ENCODE data around the gene GNL3. TPM values are rescaled to one million over a fixed set of nuclear protein-coding genes. Genes with fewer than 3 reads are reported as not detected.

GNL3 gene
- total and polyA plus RNA-seq, 7 experiments from 2014 or later = 60.0 to 116 (median 94.2) TPM

- H3K36me3 Mint-ChIP-seq = peaks cover 15 to 76% (median 70%) of the 10 kb centered on the region in 5 donors
- no peak for ATAC-seq
These were observed 45.8 kb downstream of the GNL3 start for GRCh38 chr3:52731590-52731989.

GRCh38 chr3:52733256-52733891, 47.5 kb downstream of the GNL3 start:
- Histone ChIP-seq H3K4me3 (ENCODE audit: low read length) (no peak overlapping the region), H3K36me3 (ENCODE audit: control insufficient read depth in 2 of 3, insufficient read depth in 3 of 3, low read length in 3 of 3) (peaks cover 0 to 26% (median 11%) of the 10 kb centered on the region in 3 experiments), H3K4me1 (ENCODE audit: control insufficient read depth in 2 of 2, insufficient read depth in 2 of 2, low read length in 2 of 2) (peaks cover 0 to 2% of the 10 kb centered on the region in 2 donors), H3K27me3 (ENCODE audit: control insufficient read depth in 2 of 2, insufficient read depth in 2 of 2, low read length in 2 of 2) (no peaks in the 10 kb centered on the region), H3K9me3 (ENCODE audit: control insufficient read depth in 2 of 3, low read length in 3 of 3) (peaks cover 0 to 4% (median 0%) of the 10 kb centered on the region in 3 experiments), H3K27ac (ENCODE audit: low read depth, low read length) (no peak overlapping the region)
- Mint-ChIP-seq H3K27me3 (no peaks in the 10 kb centered on the region), H3K4me1 (peaks cover 0 to 15% (median 9%) of the 10 kb centered on the region in 7 donors), H3K4me3 (no peak overlapping the region), H3K36me3 (peaks cover 15 to 70% (median 69%) of the 10 kb centered on the region in 5 donors), H3K9me3 (peaks cover 0 to 38% (median 14%) of the 10 kb centered on the region in 11 donors), H3K27ac (no peak overlapping the region)
- intact Hi-C loops (cut with micrococcal nuclease) = no loop called here
- CTCF ChIA-PET = no interaction called here
- ATAC-seq (no peak), DNase-seq (no peak)
- POLR2A ChIA-PET = no interaction called here

More at GRCh38 chr3:52731590-52731989, 45.8 kb downstream of the GNL3 start:
- no peak overlapping the region for H3K27ac ChIP-seq (ENCODE audit: low read depth, low read length)
- no peak overlapping the region for H3K4me3 ChIP-seq (ENCODE audit: low read length)
- Mint-ChIP-seq H3K4me3 (no peak overlapping the region), H3K27ac (peak overlapping the region in 1 of 9 donors; percentile 67), H3K9me3 (peaks cover 0 to 42% (median 14%) of the 10 kb centered on the region in 11 donors), H3K27me3 (no peaks in the 10 kb centered on the region), H3K4me1 (peaks cover 0 to 15% (median 9%) of the 10 kb centered on the region in 7 donors)
- peaks cover 0 to 21% (median 11%) of the 10 kb centered on the region in 3 experiments for H3K36me3 ChIP-seq (ENCODE audit: control insufficient read depth in 2 of 3, insufficient read depth in 3 of 3, low read length in 3 of 3)
- peaks cover 0 to 4% (median 0%) of the 10 kb centered on the region in 3 experiments for H3K9me3 ChIP-seq (ENCODE audit: control insufficient read depth in 2 of 3, low read length in 3 of 3)
- H3K4me1 ChIP-seq (ENCODE audit: control insufficient read depth in 2 of 2, insufficient read depth in 2 of 2, low read length in 2 of 2) = peaks cover 0 to 2% of the 10 kb centered on the region in 2 donors
- POLR2A ChIA-PET = no interaction called here
- intact Hi-C loops (cut with micrococcal nuclease) = no loop called here
- CTCF ChIA-PET = no interaction called here
- no peak for DNase-seq
- H3K27me3 ChIP-seq (ENCODE audit: control insufficient read depth in 2 of 2, insufficient read depth in 2 of 2, low read length in 2 of 2) = no peaks in the 10 kb centered on the region

- no peak for ATAC-seq
- Histone ChIP-seq H3K27me3 (ENCODE audit: control insufficient read depth in 2 of 2, insufficient read depth in 2 of 2, low read length in 2 of 2) (no peaks in the 10 kb centered on the region), H3K9me3 (ENCODE audit: control insufficient read depth in 2 of 3, low read length in 3 of 3) (no peaks in the 10 kb centered on the region), H3K4me1 (ENCODE audit: control insufficient read depth in 2 of 2, insufficient read depth in 2 of 2, low read length in 2 of 2) (no peaks in the 10 kb centered on the region), H3K27ac (ENCODE audit: low read depth, low read length) (no peak overlapping the region), H3K4me3 (ENCODE audit: low read length) (no peak overlapping the region), H3K36me3 (ENCODE audit: control insufficient read depth in 2 of 3, insufficient read depth in 3 of 3, low read length in 3 of 3) (peaks cover 4 to 34% (median 10%) of the 10 kb centered on the region in 3 experiments)
- Mint-ChIP-seq H3K27me3 (no peaks in the 10 kb centered on the region), H3K36me3 (peaks cover 4 to 46% (median 32%) of the 10 kb centered on the region in 5 donors), H3K4me1 (peaks cover 0 to 2% (median 0%) of the 10 kb centered on the region in 7 donors), H3K4me3 (no peak overlapping the region), H3K27ac (peak overlapping the region in 2 of 9 donors; percentile 26 to 39), H3K9me3 (no peaks in the 10 kb centered on the region)
- DNase-seq = no peak
- intact Hi-C loops (cut with micrococcal nuclease) = loop anchor here in 1 of 2 donors (5.0 kb wide), 1 partner anchor 248 kb away; no protein-coding TSS in a partner anchor
- ChIA-PET CTCF (no interaction called here), POLR2A (no interaction called here)
These were observed 53.9 kb downstream of the GNL3 start for GRCh38 chr3:52739730-52740129.

- H3K27ac Mint-ChIP-seq = no peak overlapping the region
- Histone ChIP-seq H3K9me3 (ENCODE audit: control insufficient read depth in 2 of 3, low read length in 3 of 3) (no peaks in the 10 kb centered on the region), H3K27ac (ENCODE audit: low read depth, low read length) (no peak overlapping the region), H3K4me1 (ENCODE audit: control insufficient read depth in 2 of 2, insufficient read depth in 2 of 2, low read length in 2 of 2) (no peaks in the 10 kb centered on the region), H3K27me3 (ENCODE audit: control insufficient read depth in 2 of 2, insufficient read depth in 2 of 2, low read length in 2 of 2) (no peaks in the 10 kb centered on the region), H3K36me3 (ENCODE audit: control insufficient read depth in 2 of 3, insufficient read depth in 3 of 3, low read length in 3 of 3) (peaks cover 4 to 51% (median 13%) of the 10 kb centered on the region in 3 experiments), H3K4me3 (ENCODE audit: low read length) (no peak overlapping the region)
- ATAC-seq (peak; percentile 50), DNase-seq (peak in 5 of 9 donors; percentile 18 to 35 (median 20))
- intact Hi-C loops (cut with micrococcal nuclease) = loop anchor here (1.0 to 5.0 kb wide), 7 partner anchors 56 to 454 kb away; partner anchors contain the start of gene SFMBT1 (in 1 of the 2)
- H3K27me3 Mint-ChIP-seq = no peaks in the 10 kb centered on the region
- no peak overlapping the region for H3K4me3 Mint-ChIP-seq
- H3K4me1 Mint-ChIP-seq = peaks cover 0 to 2% (median 0%) of the 10 kb centered on the region in 7 donors
- peaks cover 13 to 46% (median 27%) of the 10 kb centered on the region in 5 donors for H3K36me3 Mint-ChIP-seq
- no peaks in the 10 kb centered on the region for H3K9me3 Mint-ChIP-seq
- CTCF ChIA-PET = interaction anchor here (0.7 to 1.4 kb wide), 5 partner anchors 42 to 330 kb away, joined by 3 to 7 read pairs (median 3); no protein-coding TSS in a partner anchor
- POLR2A ChIA-PET = no interaction called here
These were observed 56.7 kb downstream of the GNL3 start for GRCh38 chr3:52742418-52743041.

GRCh38 chr3:52743152-52743551, 57.3 kb downstream of the GNL3 start:
- no peaks in the 10 kb centered on the region for H3K9me3 ChIP-seq (ENCODE audit: control insufficient read depth in 2 of 3, low read length in 3 of 3)
- Mint-ChIP-seq H3K4me3 (no peak overlapping the region), H3K27ac (no peak overlapping the region), H3K27me3 (no peaks in the 10 kb centered on the region), H3K9me3 (no peaks in the 10 kb centered on the region), H3K4me1 (peaks cover 0 to 2% (median 0%) of the 10 kb centered on the region in 7 donors), H3K36me3 (peaks cover 13 to 45% (median 26%) of the 10 kb centered on the region in 5 donors)
- ATAC-seq (no peak), DNase-seq (no peak)
- intact Hi-C loops (cut with micrococcal nuclease) = loop anchor here (2.0 to 5.0 kb wide), 3 partner anchors 56 to 454 kb away; no protein-coding TSS in a partner anchor
- ChIA-PET CTCF (interaction anchor here (1.0 to 1.4 kb wide), 3 partner anchors 243 to 330 kb away, joined by 3 to 7 read pairs (median 3); no protein-coding TSS in a partner anchor), POLR2A (no interaction called here)
- H3K36me3 ChIP-seq (ENCODE audit: control insufficient read depth in 2 of 3, insufficient read depth in 3 of 3, low read length in 3 of 3) = peaks cover 4 to 53% (median 13%) of the 10 kb centered on the region in 3 experiments
- no peak overlapping the region for H3K27ac ChIP-seq (ENCODE audit: low read depth, low read length)
- H3K4me1 ChIP-seq (ENCODE audit: control insufficient read depth in 2 of 2, insufficient read depth in 2 of 2, low read length in 2 of 2) = no peaks in the 10 kb centered on the region
- H3K27me3 ChIP-seq (ENCODE audit: control insufficient read depth in 2 of 2, insufficient read depth in 2 of 2, low read length in 2 of 2) = no peaks in the 10 kb centered on the region
- no peak overlapping the region for H3K4me3 ChIP-seq (ENCODE audit: low read length)

- ATAC-seq (no peak), DNase-seq (no peak)
- no peaks in the 10 kb centered on the region for H3K9me3 ChIP-seq (ENCODE audit: control insufficient read depth in 2 of 3, low read length in 3 of 3)
- Mint-ChIP-seq H3K4me3 (no peak overlapping the region), H3K9me3 (no peaks in the 10 kb centered on the region), H3K36me3 (peaks cover 13 to 49% (median 30%) of the 10 kb centered on the region in 5 donors), H3K4me1 (peaks cover 0 to 2% (median 0%) of the 10 kb centered on the region in 7 donors), H3K27ac (peak overlapping the region in 2 of 9 donors; percentile 6 to 38), H3K27me3 (no peaks in the 10 kb centered on the region)
- no peaks in the 10 kb centered on the region for H3K27me3 ChIP-seq (ENCODE audit: control insufficient read depth in 2 of 2, insufficient read depth in 2 of 2, low read length in 2 of 2)
- intact Hi-C loops (cut with micrococcal nuclease) = loop anchor here (2.0 to 5.0 kb wide), 3 partner anchors 55 to 453 kb away; no protein-coding TSS in a partner anchor
- H3K4me1 ChIP-seq (ENCODE audit: control insufficient read depth in 2 of 2, insufficient read depth in 2 of 2, low read length in 2 of 2) = no peaks in the 10 kb centered on the region
- H3K27ac ChIP-seq (ENCODE audit: low read depth, low read length) = no peak overlapping the region
- peaks cover 4 to 55% (median 13%) of the 10 kb centered on the region in 3 experiments for H3K36me3 ChIP-seq (ENCODE audit: control insufficient read depth in 2 of 3, insufficient read depth in 3 of 3, low read length in 3 of 3)
- ChIA-PET CTCF (interaction anchor here (1.0 to 1.4 kb wide), 3 partner anchors 242 to 329 kb away, joined by 3 to 7 read pairs (median 3); no protein-coding TSS in a partner anchor), POLR2A (no interaction called here)
- no peak overlapping the region for H3K4me3 ChIP-seq (ENCODE audit: low read length)
These were observed 57.9 kb downstream of the GNL3 start for GRCh38 chr3:52743721-52744120.

Measured in naive thymus-derived CD4-positive, alpha-beta T cell (primary cell).